ENCODE measurements around the gene CDCA3.
"Not testable (repeated sequence)": the region's sequence is repeated elsewhere in the genome, so short reads cannot be mapped to it uniquely, and the experiment has no call there.

CDCA3 gene

DNA sequence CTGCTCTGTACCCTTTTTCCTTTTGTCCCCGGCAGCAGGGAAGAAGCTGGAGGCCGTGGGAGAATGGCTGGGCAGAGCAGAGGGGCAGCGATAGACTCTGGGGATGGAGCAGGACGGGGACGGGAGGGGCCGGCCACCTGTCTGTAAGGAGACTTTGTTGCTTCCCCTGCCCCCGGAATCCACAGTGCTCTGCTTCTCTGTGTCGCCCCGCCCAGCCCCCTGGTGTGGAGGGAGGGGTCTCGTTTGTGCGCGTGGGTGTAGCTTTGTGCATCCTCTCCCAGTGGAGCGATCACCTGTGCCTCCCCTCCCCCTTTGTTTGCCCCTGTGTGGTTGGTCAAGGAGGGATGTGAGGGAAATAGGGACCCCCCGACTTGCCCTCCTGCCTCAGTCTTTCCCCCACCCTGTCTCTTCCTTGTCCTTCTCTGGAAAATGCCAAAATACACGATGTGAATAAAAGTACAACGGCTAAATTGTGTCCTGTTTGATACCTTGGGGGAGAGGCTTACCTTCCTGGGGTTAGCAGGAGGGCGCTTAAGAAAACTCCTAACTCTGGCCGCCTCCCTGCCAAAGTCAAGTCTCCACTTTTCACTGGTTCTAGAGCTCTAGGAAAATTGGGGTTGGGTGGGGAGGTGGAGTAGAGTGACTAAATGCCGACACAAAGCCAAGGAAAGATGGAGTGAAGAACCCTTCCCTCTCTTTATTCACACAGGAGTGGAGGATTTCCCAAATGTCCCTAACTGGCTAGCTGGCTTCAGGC, 15.3 kb upstream of the CDCA3 start:
- H3K27me3 ChIP-seq (ENCODE audit: control insufficient read depth in 5 of 5, insufficient read depth in 4 of 5, low read length in 5 of 5): no peaks in the 10 kb centered on the region
- H3K27ac ChIP-seq (ENCODE audit: low read depth, low read length): peak overlapping the region; percentile 94
- H3K4me1 ChIP-seq (ENCODE audit: control insufficient read depth in 5 of 5, insufficient read depth in 5 of 5, low read length in 5 of 5): peaks cover 5 to 40% (median 30%) of the 10 kb centered on the region in 5 donors
- peak overlapping the region in 4 of 5 donors; percentile 74 to 89 (median 82) for H3K4me3 ChIP-seq (ENCODE audit: low read depth in 1 of 5, low read length in 5 of 5)
- peaks cover 0 to 66% (median 57%) of the 10 kb centered on the region in 5 donors for H3K36me3 ChIP-seq (ENCODE audit: control insufficient read depth in 5 of 5, insufficient read depth in 5 of 5, low read length in 5 of 5)
- H3K9me3 ChIP-seq (ENCODE audit: control insufficient read depth in 5 of 5, low read length in 5 of 5): no peaks in the 10 kb centered on the region
- H3K9ac ChIP-seq (ENCODE audit: low read length in 5 of 5): peak overlapping the region; percentile 56 to 83 (median 75)

DNA sequence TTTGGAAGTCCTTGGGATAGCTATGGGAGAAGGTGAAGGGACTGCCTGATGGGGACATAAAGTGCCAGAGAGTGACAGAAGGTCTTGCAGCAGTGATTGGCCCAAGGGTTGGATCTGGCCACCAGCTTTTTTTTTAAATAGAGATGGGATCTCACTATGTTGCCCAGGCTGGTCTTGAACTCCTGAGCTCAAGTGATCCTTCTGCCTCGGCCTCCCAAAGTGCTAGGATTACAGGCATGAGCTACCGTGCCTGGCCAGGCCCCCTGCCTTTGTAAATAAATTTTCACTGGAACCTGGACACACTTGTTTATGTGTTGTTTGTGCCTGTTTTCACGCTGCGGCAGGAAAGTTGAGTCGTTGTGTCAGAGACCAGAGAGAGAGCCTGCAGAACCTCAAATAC, 14.2 kb upstream of the CDCA3 start:
- H3K27me3 ChIP-seq (ENCODE audit: control insufficient read depth in 5 of 5, insufficient read depth in 4 of 5, low read length in 5 of 5); H3K4me3 ChIP-seq (ENCODE audit: low read depth in 1 of 5, low read length in 5 of 5); H3K9ac ChIP-seq (ENCODE audit: low read length in 5 of 5); H3K9me3 ChIP-seq (ENCODE audit: control insufficient read depth in 5 of 5, low read length in 5 of 5); H3K27ac ChIP-seq (ENCODE audit: low read depth, low read length): not testable (repeated sequence)
- peaks cover 5 to 35% (median 27%) of the 10 kb centered on the region in 5 donors for H3K4me1 ChIP-seq (ENCODE audit: control insufficient read depth in 5 of 5, insufficient read depth in 5 of 5, low read length in 5 of 5)
- H3K36me3 ChIP-seq (ENCODE audit: control insufficient read depth in 5 of 5, insufficient read depth in 5 of 5, low read length in 5 of 5): peaks cover 0 to 66% (median 58%) of the 10 kb centered on the region in 5 donors

DNA sequence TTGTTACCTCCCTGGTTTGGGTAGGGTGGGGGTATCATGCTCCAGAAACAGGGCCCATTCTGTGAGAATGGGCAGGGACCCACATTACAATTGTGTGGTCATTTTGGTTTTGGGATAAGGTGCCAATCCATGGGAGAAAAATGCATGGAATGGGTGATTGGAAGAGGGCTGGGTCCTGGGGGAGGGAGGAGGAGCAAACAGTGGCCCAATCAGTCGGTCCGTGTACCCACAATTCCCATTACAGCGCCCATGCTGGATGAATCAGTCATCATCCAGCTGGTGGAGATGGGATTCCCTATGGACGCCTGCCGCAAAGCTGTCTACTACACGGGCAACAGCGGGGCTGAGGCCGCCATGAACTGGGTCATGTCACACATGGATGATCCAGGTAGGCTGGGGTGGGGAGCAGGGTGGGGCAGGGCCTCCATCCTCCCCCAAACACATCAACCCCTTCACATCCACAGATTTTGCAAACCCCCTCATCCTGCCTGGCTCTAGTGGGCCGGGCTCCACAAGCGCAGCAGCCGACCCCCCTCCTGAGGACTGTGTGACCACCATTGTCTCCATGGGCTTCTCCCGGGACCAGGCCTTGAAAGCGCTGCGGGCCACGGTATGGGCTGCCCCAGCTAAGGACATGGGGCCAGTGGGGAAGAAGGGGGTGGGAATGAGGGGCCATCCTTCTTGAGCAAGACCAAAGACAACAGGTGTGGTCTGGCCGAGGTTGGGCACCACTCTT, 12.7 kb upstream of the CDCA3 start:
- no peak overlapping the region for H3K9ac ChIP-seq (ENCODE audit: low read length in 5 of 5)
- no peak overlapping the region for H3K4me3 ChIP-seq (ENCODE audit: low read depth in 1 of 5, low read length in 5 of 5)
- peaks cover 0 to 70% (median 62%) of the 10 kb centered on the region in 5 donors for H3K36me3 ChIP-seq (ENCODE audit: control insufficient read depth in 5 of 5, insufficient read depth in 5 of 5, low read length in 5 of 5)
- H3K4me1 ChIP-seq (ENCODE audit: control insufficient read depth in 5 of 5, insufficient read depth in 5 of 5, low read length in 5 of 5): peaks cover 5 to 21% (median 19%) of the 10 kb centered on the region in 5 donors
- H3K27ac ChIP-seq (ENCODE audit: low read depth, low read length): no peak overlapping the region
- H3K9me3 ChIP-seq (ENCODE audit: control insufficient read depth in 5 of 5, low read length in 5 of 5): no peaks in the 10 kb centered on the region
- H3K27me3 ChIP-seq (ENCODE audit: control insufficient read depth in 5 of 5, insufficient read depth in 4 of 5, low read length in 5 of 5): no peaks in the 10 kb centered on the region

DNA sequence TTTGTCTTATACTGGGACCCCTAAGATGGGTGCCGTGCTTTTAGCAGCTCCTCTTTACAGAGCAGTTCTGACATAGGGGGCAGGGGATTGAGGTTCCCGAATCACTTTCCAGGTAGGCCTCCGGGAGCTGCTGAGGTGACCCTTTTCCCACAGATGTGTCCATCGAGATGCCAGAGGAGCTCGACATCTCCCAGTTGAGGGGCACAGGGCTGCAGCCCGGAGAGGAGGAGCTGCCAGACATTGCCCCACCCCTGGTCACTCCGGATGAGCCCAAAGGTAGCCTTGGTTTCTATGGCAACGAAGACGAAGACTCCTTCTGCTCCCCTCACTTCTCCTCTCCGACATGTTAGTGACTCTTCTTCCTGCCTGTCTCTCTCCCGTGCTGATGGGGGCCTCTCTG, 11.9 kb upstream of the CDCA3 start:
- H3K27me3 ChIP-seq (ENCODE audit: control insufficient read depth in 5 of 5, insufficient read depth in 4 of 5, low read length in 5 of 5): no peaks in the 10 kb centered on the region

DNA sequence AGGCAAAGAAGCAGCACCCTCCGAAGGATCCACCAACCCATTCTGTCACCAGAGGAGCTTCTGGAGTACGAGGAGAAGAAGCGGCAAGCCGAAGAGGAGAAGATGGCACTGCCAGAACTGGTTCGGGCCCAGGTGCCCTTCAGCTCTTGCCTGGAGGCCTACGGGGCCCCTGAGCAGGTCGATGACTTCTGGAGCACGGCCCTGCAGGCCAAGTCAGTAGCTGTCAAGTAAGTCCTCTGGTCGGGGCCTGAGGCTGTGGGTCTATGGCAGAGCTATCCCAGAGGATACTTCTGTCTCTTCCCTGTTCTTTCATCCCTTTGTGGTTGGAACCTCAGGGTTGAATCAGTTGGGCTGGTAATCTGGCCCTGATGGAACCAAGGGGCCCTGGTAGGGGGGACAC, 10.3 kb upstream of the CDCA3 start:
- Histone ChIP-seq H3K36me3 (ENCODE audit: control insufficient read depth in 5 of 5, insufficient read depth in 5 of 5, low read length in 5 of 5) (peaks cover 5 to 94% (median 86%) of the 10 kb centered on the region in 5 donors), H3K27ac (ENCODE audit: low read depth, low read length) (no peak overlapping the region), H3K4me1 (ENCODE audit: control insufficient read depth in 5 of 5, insufficient read depth in 5 of 5, low read length in 5 of 5) (peaks cover 0 to 5% (median 2%) of the 10 kb centered on the region in 5 donors), H3K9me3 (ENCODE audit: control insufficient read depth in 5 of 5, low read length in 5 of 5) (no peaks in the 10 kb centered on the region), H3K9ac (ENCODE audit: low read length in 5 of 5) (no peak overlapping the region), H3K4me3 (ENCODE audit: low read depth in 1 of 5, low read length in 5 of 5) (no peak overlapping the region), H3K27me3 (ENCODE audit: control insufficient read depth in 5 of 5, insufficient read depth in 4 of 5, low read length in 5 of 5) (no peaks in the 10 kb centered on the region)

More for the DNA sequence above, 11.9 kb upstream of the CDCA3 start:
- Histone ChIP-seq H3K9ac (ENCODE audit: low read length in 5 of 5) (no peak overlapping the region), H3K4me3 (ENCODE audit: low read depth in 1 of 5, low read length in 5 of 5) (no peak overlapping the region), H3K9me3 (ENCODE audit: control insufficient read depth in 5 of 5, low read length in 5 of 5) (no peaks in the 10 kb centered on the region), H3K27ac (ENCODE audit: low read depth, low read length) (no peak overlapping the region), H3K4me1 (ENCODE audit: control insufficient read depth in 5 of 5, insufficient read depth in 5 of 5, low read length in 5 of 5) (peaks cover 5 to 14% (median 12%) of the 10 kb centered on the region in 5 donors), H3K36me3 (ENCODE audit: control insufficient read depth in 5 of 5, insufficient read depth in 5 of 5, low read length in 5 of 5) (peaks cover 1 to 78% (median 69%) of the 10 kb centered on the region in 5 donors)

DNA sequence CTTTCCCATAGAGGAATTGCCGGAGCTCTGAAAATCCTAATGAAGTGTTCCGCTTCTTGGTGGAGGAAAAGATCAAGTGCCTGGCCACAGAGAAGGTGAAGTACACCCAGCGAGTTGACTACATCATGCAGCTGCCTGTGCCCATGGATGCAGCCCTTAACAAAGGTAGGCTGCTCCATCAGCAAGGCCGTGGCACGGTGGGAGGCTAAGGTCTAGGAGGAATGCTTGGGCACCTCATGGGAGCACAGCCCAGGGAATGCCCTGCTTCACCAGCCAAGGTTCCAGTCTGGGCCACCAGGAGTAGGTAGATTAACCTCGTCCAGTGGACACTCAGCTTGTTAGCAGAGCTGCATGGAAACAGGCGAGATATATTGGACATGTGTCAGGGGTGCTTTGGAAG, 9.9 kb upstream of the CDCA3 start:
- Histone ChIP-seq H3K9ac (ENCODE audit: low read length in 5 of 5) (no peak overlapping the region), H3K9me3 (ENCODE audit: control insufficient read depth in 5 of 5, low read length in 5 of 5) (no peaks in the 10 kb centered on the region), H3K4me3 (ENCODE audit: low read depth in 1 of 5, low read length in 5 of 5) (no peak overlapping the region), H3K27me3 (ENCODE audit: control insufficient read depth in 5 of 5, insufficient read depth in 4 of 5, low read length in 5 of 5) (no peaks in the 10 kb centered on the region), H3K4me1 (ENCODE audit: control insufficient read depth in 5 of 5, insufficient read depth in 5 of 5, low read length in 5 of 5) (peaks cover 0 to under 1% (median 0%) of the 10 kb centered on the region in 5 donors), H3K36me3 (ENCODE audit: control insufficient read depth in 5 of 5, insufficient read depth in 5 of 5, low read length in 5 of 5) (peaks cover 5 to 97% (median 90%) of the 10 kb centered on the region in 5 donors), H3K27ac (ENCODE audit: low read depth, low read length) (no peak overlapping the region)

DNA sequence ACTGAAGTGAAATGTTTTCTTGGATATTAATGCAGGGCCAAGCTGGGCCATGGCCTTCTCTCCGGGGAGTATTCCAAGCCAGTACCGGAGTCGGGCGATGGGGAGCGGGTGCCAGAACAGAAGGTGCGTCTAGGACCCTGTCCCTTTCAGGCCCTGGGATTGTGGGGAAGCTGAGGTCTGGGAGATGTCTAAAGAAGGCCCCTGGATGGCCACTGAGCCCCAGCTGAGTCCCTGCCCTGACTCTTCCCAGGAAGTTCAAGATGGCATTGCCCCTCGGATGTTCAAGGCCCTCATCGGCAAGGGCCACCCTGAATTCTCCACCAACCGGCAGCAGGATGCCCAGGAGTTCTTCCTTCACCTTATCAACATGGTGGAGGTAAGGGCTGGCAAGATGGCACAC, 9.0 kb upstream of the CDCA3 start:
- Histone ChIP-seq H3K36me3 (ENCODE audit: control insufficient read depth in 5 of 5, insufficient read depth in 5 of 5, low read length in 5 of 5) (peaks cover 5 to 94% (median 90%) of the 10 kb centered on the region in 5 donors), H3K4me1 (ENCODE audit: control insufficient read depth in 5 of 5, insufficient read depth in 5 of 5, low read length in 5 of 5) (no peaks in the 10 kb centered on the region), H3K4me3 (ENCODE audit: low read depth in 1 of 5, low read length in 5 of 5) (no peak overlapping the region), H3K9ac (ENCODE audit: low read length in 5 of 5) (no peak overlapping the region), H3K9me3 (ENCODE audit: control insufficient read depth in 5 of 5, low read length in 5 of 5) (no peaks in the 10 kb centered on the region), H3K27me3 (ENCODE audit: control insufficient read depth in 5 of 5, insufficient read depth in 4 of 5, low read length in 5 of 5) (no peaks in the 10 kb centered on the region), H3K27ac (ENCODE audit: low read depth, low read length) (no peak overlapping the region)

DNA sequence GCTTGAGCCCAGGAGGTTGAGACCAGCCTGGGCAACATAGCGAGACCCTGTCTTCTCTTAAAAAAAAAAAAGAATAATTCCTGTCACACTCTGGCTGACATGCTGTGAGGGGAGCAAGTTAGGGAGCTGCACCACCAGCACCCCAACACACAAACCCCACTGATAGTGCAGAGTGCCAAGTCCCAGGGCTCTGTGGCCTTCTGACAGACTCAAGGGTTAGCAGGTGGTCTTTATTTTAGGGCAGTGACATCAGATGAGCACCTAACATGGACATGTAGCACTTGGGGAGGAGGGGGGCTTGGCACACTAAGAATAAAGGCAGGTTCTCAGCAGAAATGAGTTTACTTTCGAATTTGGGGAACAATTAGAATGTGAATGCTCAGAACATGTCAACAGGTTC, 7.7 kb upstream of the CDCA3 start:
- Histone ChIP-seq H3K9me3 (ENCODE audit: control insufficient read depth in 5 of 5, low read length in 5 of 5) (no peaks in the 10 kb centered on the region), H3K4me3 (ENCODE audit: low read depth in 1 of 5, low read length in 5 of 5) (no peak overlapping the region), H3K27ac (ENCODE audit: low read depth, low read length) (no peak overlapping the region), H3K36me3 (ENCODE audit: control insufficient read depth in 5 of 5, insufficient read depth in 5 of 5, low read length in 5 of 5) (peaks cover 5 to 82% (median 79%) of the 10 kb centered on the region in 5 donors), H3K4me1 (ENCODE audit: control insufficient read depth in 5 of 5, insufficient read depth in 5 of 5, low read length in 5 of 5) (peaks cover 0 to 1% (median 0%) of the 10 kb centered on the region in 5 donors), H3K9ac (ENCODE audit: low read length in 5 of 5) (no peak overlapping the region), H3K27me3 (ENCODE audit: control insufficient read depth in 5 of 5, insufficient read depth in 4 of 5, low read length in 5 of 5) (no peaks in the 10 kb centered on the region)

DNA sequence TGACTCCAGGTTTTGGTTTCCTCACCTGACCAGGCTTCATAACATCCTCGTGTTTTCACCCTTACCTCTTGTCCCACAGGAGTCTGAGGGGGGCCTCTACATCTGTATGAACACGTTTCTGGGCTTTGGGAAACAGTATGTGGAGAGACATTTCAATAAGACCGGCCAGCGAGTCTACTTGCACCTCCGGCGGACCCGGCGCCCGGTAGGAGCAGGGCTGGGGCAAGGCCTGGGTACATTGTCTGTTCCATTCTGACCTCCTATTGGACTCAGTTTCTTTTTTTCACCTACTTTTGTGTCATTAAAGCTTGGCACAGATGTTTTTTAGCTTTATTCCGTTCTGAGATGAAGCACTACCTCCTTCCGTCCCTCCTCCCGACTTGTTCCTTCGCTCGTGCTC, 4.2 kb upstream of the CDCA3 start:
- no peak overlapping the region for H3K9ac ChIP-seq (ENCODE audit: low read length in 5 of 5)
- no peak overlapping the region for H3K27ac ChIP-seq (ENCODE audit: low read depth, low read length)
- H3K4me3 ChIP-seq (ENCODE audit: low read depth in 1 of 5, low read length in 5 of 5): no peak overlapping the region
- H3K27me3 ChIP-seq (ENCODE audit: control insufficient read depth in 5 of 5, insufficient read depth in 4 of 5, low read length in 5 of 5): peaks cover 0 to 14% (median 0%) of the 10 kb centered on the region in 5 donors
- H3K4me1 ChIP-seq (ENCODE audit: control insufficient read depth in 5 of 5, insufficient read depth in 5 of 5, low read length in 5 of 5): peaks cover 17 to 24% (median 23%) of the 10 kb centered on the region in 5 donors
- peaks cover 0 to 5% (median 0%) of the 10 kb centered on the region in 5 donors for H3K9me3 ChIP-seq (ENCODE audit: control insufficient read depth in 5 of 5, low read length in 5 of 5)
- H3K36me3 ChIP-seq (ENCODE audit: control insufficient read depth in 5 of 5, insufficient read depth in 5 of 5, low read length in 5 of 5): peaks cover 5 to 54% (median 48%) of the 10 kb centered on the region in 5 donors

DNA sequence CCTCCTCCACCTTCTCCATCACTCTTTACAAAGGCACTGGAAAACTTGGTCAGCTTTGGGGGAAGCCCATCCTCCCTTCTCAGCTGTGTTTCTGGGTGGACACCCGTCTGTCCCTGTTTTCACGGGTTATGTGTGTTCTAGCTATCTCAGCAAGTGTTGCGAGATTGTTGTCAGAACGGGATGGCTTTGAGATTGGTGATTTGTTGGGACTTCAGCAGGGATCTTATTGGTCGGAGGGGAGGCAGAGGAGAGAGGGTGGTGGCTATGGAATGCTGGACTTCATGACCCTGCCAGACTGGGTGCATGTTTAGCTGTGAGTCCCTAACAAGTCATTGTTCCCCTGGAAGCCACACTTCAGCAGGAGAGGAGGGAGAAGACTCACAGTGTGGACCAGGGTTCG, 3.0 kb upstream of the CDCA3 start:
- H3K9me3 ChIP-seq (ENCODE audit: control insufficient read depth in 5 of 5, low read length in 5 of 5): peaks cover 0 to 5% (median 0%) of the 10 kb centered on the region in 5 donors
- H3K27me3 ChIP-seq (ENCODE audit: control insufficient read depth in 5 of 5, insufficient read depth in 4 of 5, low read length in 5 of 5): peaks cover 0 to 14% (median 0%) of the 10 kb centered on the region in 5 donors
- no peak overlapping the region for H3K4me3 ChIP-seq (ENCODE audit: low read depth in 1 of 5, low read length in 5 of 5)
- H3K27ac ChIP-seq (ENCODE audit: low read depth, low read length): no peak overlapping the region
- H3K9ac ChIP-seq (ENCODE audit: low read length in 5 of 5): no peak overlapping the region
- H3K36me3 ChIP-seq (ENCODE audit: control insufficient read depth in 5 of 5, insufficient read depth in 5 of 5, low read length in 5 of 5): peaks cover 5 to 44% (median 37%) of the 10 kb centered on the region in 5 donors
- H3K4me1 ChIP-seq (ENCODE audit: control insufficient read depth in 5 of 5, insufficient read depth in 5 of 5, low read length in 5 of 5): peaks cover 17 to 24% (median 23%) of the 10 kb centered on the region in 5 donors

Measured in subcutaneous abdominal adipose tissue (tissue), 5 donors.